ENCODE results near the gene CD24. TPM values are rescaled to one million over a fixed set of nuclear protein-coding genes. Genes with fewer than 3 reads are reported as not detected.

CD24 gene
- total RNA-seq, 1 experiment from 2014 or later: 1,551 TPM

GRCh38 chr6:106961136-106961535 is 13.4 kb downstream of the CD24 start:
- Histone ChIP-seq H3K79me2 (ENCODE audit: insufficient read depth, low read length) (no peaks in the 10 kb centered on the region), H4K20me1 (ENCODE audit: control insufficient read depth, insufficient read depth, insufficient read length) (no peaks in the 10 kb centered on the region), H3K4me2 (ENCODE audit: insufficient read depth, insufficient read length, low read length) (no peak overlapping the region), H4K5ac (ENCODE audit: insufficient read length, low read depth, low read length) (no peak overlapping the region), H2AK5ac (ENCODE audit: insufficient read length, low read length) (no peak overlapping the region), H2BK20ac (ENCODE audit: low read depth, low read length, poor library complexity, severe bottlenecking) (no peak overlapping the region), H4K8ac (replicated peaks; ENCODE audit: insufficient read length, low read depth, low read length) (no peak overlapping the region), H2BK120ac (ENCODE audit: low read depth, low read length, poor library complexity, severe bottlenecking) (no peak overlapping the region), H3K27me3 (ENCODE audit: insufficient read depth, low read length) (no peaks in the 10 kb centered on the region), H3K9ac (ENCODE audit: extremely low read depth, insufficient read length, low read length) (no peak overlapping the region), H3K4me1 (ENCODE audit: insufficient read depth, low read length) (no peaks in the 10 kb centered on the region), H3K14ac (ENCODE audit: insufficient read depth, low read length) (no peak overlapping the region), H3K4ac (ENCODE audit: low read depth, low read length) (no peak overlapping the region), H3K9me3 (ENCODE audit: control insufficient read depth, low read depth, low read length) (no peaks in the 10 kb centered on the region), H3K27ac (ENCODE audit: insufficient read length, low read depth, low read length) (no peak overlapping the region), H3K18ac (ENCODE audit: insufficient read length, low read depth, low read length) (no peak overlapping the region), H3T11ph (ENCODE audit: low read length) (no peak overlapping the region), H3K56ac (ENCODE audit: insufficient read length, low read depth, low read length) (no peak overlapping the region), H3K23ac (ENCODE audit: insufficient read length, low read depth, low read length) (no peak overlapping the region), H3K79me1 (ENCODE audit: insufficient read depth, low read depth, low read length, poor library complexity, severe bottlenecking) (no peaks in the 10 kb centered on the region), H2BK12ac (ENCODE audit: insufficient read length, low read depth, low read length) (no peak overlapping the region), H4K91ac (ENCODE audit: insufficient read length, low read depth, low read length) (no peak overlapping the region), H2BK5ac (ENCODE audit: insufficient read length, low read length) (no peak overlapping the region), H3K23me2 (ENCODE audit: insufficient read length, low read depth, low read length, poor library complexity, severe bottlenecking) (no peaks in the 10 kb centered on the region), H2BK15ac (ENCODE audit: low read depth, low read length) (no peak overlapping the region), H2AFZ (ENCODE audit: low read length) (no peak overlapping the region)
- DNase-seq: no peak
- no CpG with 5 or more reads among the region's 3 CpGs for WGBS (ENCODE audit: extremely low coverage, insufficient read length, low lambda C conversion rate)
- Mint-ChIP-seq H3K36me3 (ENCODE audit: insufficient read depth in 1 of 3, low read depth in 3 of 3) (no peaks in the 10 kb centered on the region; a peak in 2 of 7 replicates), H3K27ac (no peak overlapping the region), H3K9me3 (no peaks in the 10 kb centered on the region), H3K4me3 (no peak overlapping the region), H3K4me1 (no peaks in the 10 kb centered on the region), H3K27me3 (ENCODE audit: low read depth) (no peaks in the 10 kb centered on the region)
- TF ChIP-seq, protein P1, sequence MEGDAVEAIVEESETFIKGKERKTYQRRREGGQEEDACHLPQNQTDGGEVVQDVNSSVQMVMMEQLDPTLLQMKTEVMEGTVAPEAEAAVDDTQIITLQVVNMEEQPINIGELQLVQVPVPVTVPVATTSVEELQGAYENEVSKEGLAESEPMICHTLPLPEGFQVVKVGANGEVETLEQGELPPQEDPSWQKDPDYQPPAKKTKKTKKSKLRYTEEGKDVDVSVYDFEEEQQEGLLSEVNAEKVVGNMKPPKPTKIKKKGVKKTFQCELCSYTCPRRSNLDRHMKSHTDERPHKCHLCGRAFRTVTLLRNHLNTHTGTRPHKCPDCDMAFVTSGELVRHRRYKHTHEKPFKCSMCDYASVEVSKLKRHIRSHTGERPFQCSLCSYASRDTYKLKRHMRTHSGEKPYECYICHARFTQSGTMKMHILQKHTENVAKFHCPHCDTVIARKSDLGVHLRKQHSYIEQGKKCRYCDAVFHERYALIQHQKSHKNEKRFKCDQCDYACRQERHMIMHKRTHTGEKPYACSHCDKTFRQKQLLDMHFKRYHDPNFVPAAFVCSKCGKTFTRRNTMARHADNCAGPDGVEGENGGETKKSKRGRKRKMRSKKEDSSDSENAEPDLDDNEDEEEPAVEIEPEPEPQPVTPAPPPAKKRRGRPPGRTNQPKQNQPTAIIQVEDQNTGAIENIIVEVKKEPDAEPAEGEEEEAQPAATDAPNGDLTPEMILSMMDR (conservative IDR thresholded peaks at IDR 0.05): no peak

Measured in H9 (cell line).